HepG2 (cell line): Measurements from ENCODE around the gene COL5A1. TPM values are rescaled to one million over a fixed set of nuclear protein-coding genes. Genes with fewer than 3 reads are reported as not detected.

ENCODE experiments used
- ATAC-seq: fragments of 200-7000 bp; cut with Tn5 transposase; 3 replicates; pipeline ENCODE4 v1.9.1; 2020; ENCODE audit warnings: mild to moderate bottlenecking, moderate library complexity
- BruUV-seq: library from RNA; stranded (reverse); fragments of 400-500 nt; replicated peaks from 2 replicates; lab custom pipeline; 2021; lab: Mats Ljungman, UMichigan
- CTCF ChIA-PET: fragments of 300-600 bp; formaldehyde crosslinking; extraction: SDS; loops from one replicate; lab custom pipeline; 2021; ENCODE audit warnings: low total read pairs, inconsistent platforms, low intra/inter-chr PET ratio; lab: Yijun Ruan, JAX
- POLR2A ChIA-PET: fragments of 350-600 bp; sonication (Branson Sonifier 250); formaldehyde crosslinking; loops from one replicate; lab custom pipeline; 2020; ENCODE audit warnings: antibody characterized with exemption, inconsistent platforms; lab: Yijun Ruan, JAX
- DNase-seq: peaks from one replicate; pipeline ENCODE4 v3.0.0-alpha.2; 2015; ENCODE audit warnings: low spot score
- FAIRE-seq: peaks from 3 replicates; lab custom pipeline; 2011; peaks lifted over from hg19 to GRCh38; lab: Jason Lieb, UNC
- H2AFZ ChIP-seq: one replicate; pipeline ENCODE4 v1.6.1; 2011; ENCODE audit warnings: low read length, inconsistent platforms
- H3K27ac ChIP-seq: fragments of 300-600 bp; 3 replicates; pipeline ENCODE4 v1.8.0; 2011; ENCODE audit warnings: mixed run types, mild to moderate bottlenecking, mixed read lengths, low read length, inconsistent platforms; ENCODE audit not compliant: insufficient read depth; ENCODE audit errors: extremely low read length
- H3K27me3 ChIP-seq, 2 experiments: fragments of 200-600 bp in 1 of 2; 2 replicates in 1 of 2; 3 replicates in 1 of 2; pipeline versions ENCODE4 v1.6.0 to v1.8.0; 2011; ENCODE audit warnings: low read length in 2 of 2, mild to moderate bottlenecking in 2 of 2, moderate library complexity in 2 of 2, inconsistent platforms in 1 of 2; ENCODE audit not compliant: insufficient read depth in 2 of 2, control insufficient read depth in 1 of 2
- H3K36me3 ChIP-seq, 2 experiments: fragments of 200-600 bp in 1 of 2; replicated peaks in 1 of 2; 2 replicates in 1 of 2; 3 replicates in 1 of 2; pipeline versions ENCODE4 v1.5.1 to v1.8.0; 2011; ENCODE audit warnings: low read length in 2 of 2, inconsistent platforms in 1 of 2; ENCODE audit not compliant: insufficient read depth in 2 of 2, control insufficient read depth in 1 of 2
- H3K4me1 ChIP-seq: 2 replicates; pipeline ENCODE4 v1.5.1; 2012; ENCODE audit warnings: low read length, inconsistent platforms; ENCODE audit not compliant: insufficient read depth
- H3K4me2 ChIP-seq: 2 replicates; pipeline ENCODE4 v1.6.0; 2011; ENCODE audit warnings: low read depth, low read length, inconsistent platforms
- H3K4me3 ChIP-seq, 3 experiments: fragments of 200-600 bp in 1 of 3; sonication (generic), shearing (Covaris generic) in 1 of 3; replicated peaks in 1 of 3; 2 replicates each; pipeline ENCODE4 v1.5.1; 2011 to 2016; ENCODE audit warnings: low read length in 3 of 3, inconsistent platforms in 2 of 3, low read depth in 2 of 3, mild to moderate bottlenecking in 2 of 3, control low read depth in 1 of 3, mixed read lengths in 1 of 3; ENCODE audit not compliant: insufficient read depth in 1 of 3
- H3K79me2 ChIP-seq: one replicate; pipeline ENCODE4 v1.6.1; 2011; ENCODE audit warnings: low read length, inconsistent platforms; ENCODE audit not compliant: insufficient read depth
- H3K9ac ChIP-seq: 2 replicates; pipeline ENCODE4 v1.6.0; 2011; ENCODE audit warnings: mild to moderate bottlenecking, low read depth, low read length, inconsistent platforms; ENCODE audit not compliant: insufficient read depth
- H3K9me3 ChIP-seq: 2 replicates; pipeline ENCODE4 v1.5.1; 2012; ENCODE audit warnings: mild to moderate bottlenecking, low read length
- H4K20me1 ChIP-seq: 2 replicates; pipeline ENCODE4 v1.6.0; 2011; ENCODE audit warnings: inconsistent platforms, mild to moderate bottlenecking, low read length, moderate library complexity; ENCODE audit not compliant: insufficient read depth
- ATF7-NPFF ChIP-seq: sonication (generic); formaldehyde crosslinking; IDR thresholded peaks from 2 replicates; pipeline ENCODE4 v1.8.1; 2023; ENCODE audit warnings: mild to moderate bottlenecking, low read depth, missing genetic modification reagents, moderate library complexity
- FOXK2 ChIP-seq: fragments of 450-650 bp; IDR thresholded peaks from 2 replicates; pipeline ENCODE4 v1.6.1; 2016
- HMG20B ChIP-seq: conservative IDR thresholded peaks from 2 replicates; pipeline ENCODE4 v1.6.1; 2016; ENCODE audit warnings: missing genetic modification reagents, missing compliant biosample characterization
- ISL2 ChIP-seq: sonication (generic); formaldehyde crosslinking; IDR thresholded peaks from 2 replicates; pipeline ENCODE4 v1.5.0; 2020; ENCODE audit warnings: missing genetic modification reagents
- MAF1 ChIP-seq: sonication (generic); formaldehyde crosslinking; IDR thresholded peaks from 2 replicates; pipeline ENCODE4 v1.5.0; 2020; ENCODE audit warnings: missing genetic modification reagents, borderline replicate concordance
- NRL ChIP-seq: sonication (generic); formaldehyde crosslinking; IDR thresholded peaks from 2 replicates; pipeline ENCODE4 v1.5.0; 2020; ENCODE audit warnings: missing genetic modification reagents, mild to moderate bottlenecking, moderate library complexity, borderline replicate concordance
- ONECUT2 ChIP-seq: sonication (generic); formaldehyde crosslinking; IDR thresholded peaks from 2 replicates; pipeline ENCODE4 v1.4.0; 2020; ENCODE audit warnings: missing genetic modification reagents
- PAF1 ChIP-seq: IDR thresholded peaks from 2 replicates; pipeline ENCODE4 v1.6.1; 2016; ENCODE audit warnings: missing genetic modification reagents, missing compliant biosample characterization
- RFXANK ChIP-seq: IDR thresholded peaks from 2 replicates; pipeline ENCODE4 v1.6.1; 2016
- SIX4 ChIP-seq: sonication (generic); formaldehyde crosslinking; IDR thresholded peaks from 2 replicates; pipeline ENCODE4 v1.4.0; 2020; ENCODE audit warnings: missing genetic modification reagents
- ZMYM2 ChIP-seq: sonication (generic); formaldehyde crosslinking; IDR thresholded peaks from 2 replicates; pipeline ENCODE4 v1.8.0; 2022; ENCODE audit warnings: mild to moderate bottlenecking, missing genetic modification reagents
- ZNF136 ChIP-seq: sonication (generic); formaldehyde crosslinking; IDR thresholded peaks from 2 replicates; pipeline ENCODE4 v1.8.1; 2022; ENCODE audit warnings: low read depth, mild to moderate bottlenecking, moderate library complexity, missing genetic modification reagents
- ZNF296 ChIP-seq: sonication (generic); formaldehyde crosslinking; conservative IDR thresholded peaks from 2 replicates; pipeline ENCODE4 v1.5.0; 2020; ENCODE audit warnings: mild to moderate bottlenecking, missing genetic modification reagents
- ZNF547 ChIP-seq: sonication (generic); formaldehyde crosslinking; IDR thresholded peaks from 2 replicates; pipeline ENCODE4 v1.5.1; 2020; ENCODE audit warnings: mild to moderate bottlenecking, missing genetic modification reagents
- WGBS: methylation state at CpG from one replicate; pipeline ENCODE4 v1.1.6; 2017; ENCODE audit warnings: low lambda C conversion rate; 5-methylcytosine and 5-hydroxymethylcytosine counted together
- in situ Hi-C: cut with HindIII; loops from 2 replicates; pipeline ENCODE4 v1.10.0; 2017; ENCODE audit warnings: low pct_unique_long_range_greater_than_20kb; ENCODE audit not compliant: extremely low pct_ligation_motif_present
- intact Hi-C: fragments of 100-400 bp; cut with micrococcal nuclease; formaldehyde crosslinking; loops from one replicate; pipeline ENCODE4 v1.10.0; 2022; ENCODE audit not compliant: unreplicated experiment
- polyA plus RNA-seq, 8 experiments: library from polyadenylated mRNA; depleted of rRNA in 3 of 8; stranded (reverse) in 7 of 8; unstranded in 1 of 8; fragments of >200 nt; fragmentation: Illumina TruSeq in 4 of 8; extraction: Trizol in 4 of 8; gene quantifications; 2 replicates each; pipeline versions ENCODE4 v1.2.1 to v1.2.3, GENCODE V29; 2011 to 2016; ENCODE audit warnings: low read depth in 4 of 8, missing spikeins in 1 of 8, mixed read lengths in 1 of 8; ENCODE audit not compliant: insufficient read depth in 1 of 8
- total RNA-seq, 5 experiments: library from RNA; depleted of rRNA; stranded (reverse); fragments of >200 nt; fragmentation: Illumina TruSeq; extraction: Trizol; gene quantifications; 2 replicates each; pipeline ENCODE4 v1.2.3, GENCODE V29; 2016; ENCODE audit warnings: low read depth in 1 of 5
- TF ChIP-seq, protein P1 (sequence below): sonication (generic); formaldehyde crosslinking; IDR thresholded peaks from 2 replicates; pipeline ENCODE4 v1.4.0; 2020; ENCODE audit warnings: low read depth, missing genetic modification reagents
- TF ChIP-seq, protein P2 (sequence below): sonication (generic); formaldehyde crosslinking; IDR thresholded peaks from 2 replicates; pipeline ENCODE4 v1.5.1; 2020; ENCODE audit warnings: mild to moderate bottlenecking, missing genetic modification reagents

The COL5A1 gene
- total and polyA plus RNA-seq, 2 of the 13 experiments (the other 11 are each of a cell fraction or from before 2014, with no cell fraction given): not detected

DNA sequence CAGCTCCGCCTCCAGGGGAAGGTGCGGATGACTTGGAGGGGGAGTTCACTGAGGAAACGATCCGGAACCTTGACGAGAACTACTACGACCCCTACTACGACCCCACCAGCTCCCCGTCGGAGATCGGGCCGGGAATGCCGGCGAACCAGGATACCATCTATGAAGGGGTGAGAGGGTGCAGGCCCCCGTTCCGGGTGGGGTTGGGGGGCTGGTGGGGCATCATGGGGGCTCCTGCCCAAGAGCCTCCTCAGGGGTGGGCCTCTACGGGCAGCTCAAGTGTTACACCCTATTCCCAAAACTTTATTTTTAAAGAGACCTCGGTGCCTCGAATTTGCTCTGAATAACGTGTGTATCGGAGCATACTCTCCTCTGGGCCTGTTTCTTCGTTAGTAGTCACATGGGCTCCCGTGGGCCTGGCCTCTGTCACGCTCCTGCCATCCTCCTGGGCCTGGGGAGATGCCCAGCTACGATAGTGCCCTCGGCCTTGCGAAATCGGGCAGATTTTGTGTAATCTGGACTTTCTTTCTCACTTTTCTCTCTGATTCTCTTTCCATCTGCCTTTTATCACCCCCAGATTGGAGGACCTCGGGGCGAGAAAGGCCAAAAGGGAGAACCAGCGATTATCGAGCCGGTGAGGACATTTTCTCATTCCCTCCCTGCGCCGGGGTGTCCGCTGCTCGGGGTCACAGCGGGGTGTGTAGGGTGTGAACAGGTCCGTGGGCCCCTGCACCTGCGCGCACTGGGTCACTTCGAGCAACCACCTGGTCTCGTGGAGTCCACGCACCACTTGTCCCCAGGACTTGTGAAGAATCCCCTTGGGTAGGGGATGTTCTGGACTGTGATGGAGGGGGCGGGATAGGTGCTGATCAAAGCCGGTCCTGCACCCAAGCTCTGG lies 90.1 kb downstream of the COL5A1 start:
- Histone ChIP-seq H3K4me2 (no peak overlapping the region), H3K79me2 (no peaks in the 10 kb centered on the region), H3K9me3 (no peaks in the 10 kb centered on the region), H3K4me1 (0 out of 2 replicates have a peak, but pooled peaks cover 7% of the 10 kb centered on the region), H3K4me3 (no peak overlapping the region), H3K9ac (no peak overlapping the region), H3K27ac (no peak overlapping the region), H4K20me1 (no peaks in the 10 kb centered on the region), H2AFZ (no peak overlapping the region), H3K27me3 (peaks cover 0 to 9% of the 10 kb centered on the region in 2 experiments; a peak in 1 of 5 replicates), H3K36me3 (no peaks in the 10 kb centered on the region)
- no peak for ATAC-seq
- ChIA-PET CTCF (no interaction called here), POLR2A (no interaction called here)
- in situ Hi-C loops: loop anchor here (10.0 kb wide), 1 partner anchor 277 kb away; no protein-coding TSS in a partner anchor
- FAIRE-seq: no peak
- WGBS: 59% methylated on average over 37 of the region's 45 CpGs
- BruUV-seq: no TSS peak
- no peak for DNase-seq
- TF ChIP-seq ZNF296 (no peak), RFXANK (CRISPR knock-in tag) (no peak), NRL (no peak), ZNF136 (CRISPR knock-in tag) (no peak), PAF1 (CRISPR knock-in tag) (no peak), ZNF547 (CRISPR knock-in tag) (no peak), FOXK2 (no peak), HMG20B (CRISPR knock-in tag) (no peak), ZMYM2 (CRISPR knock-in tag) (no peak), ONECUT2 (CRISPR knock-in tag) (no peak), ATF7-NPFF (CRISPR knock-in tag) (no peak), SIX4 (CRISPR knock-in tag) (no peak), MAF1 (CRISPR knock-in tag) (no peak), ISL2 (CRISPR knock-in tag) (no peak)
- TF ChIP-seq, protein P1, sequence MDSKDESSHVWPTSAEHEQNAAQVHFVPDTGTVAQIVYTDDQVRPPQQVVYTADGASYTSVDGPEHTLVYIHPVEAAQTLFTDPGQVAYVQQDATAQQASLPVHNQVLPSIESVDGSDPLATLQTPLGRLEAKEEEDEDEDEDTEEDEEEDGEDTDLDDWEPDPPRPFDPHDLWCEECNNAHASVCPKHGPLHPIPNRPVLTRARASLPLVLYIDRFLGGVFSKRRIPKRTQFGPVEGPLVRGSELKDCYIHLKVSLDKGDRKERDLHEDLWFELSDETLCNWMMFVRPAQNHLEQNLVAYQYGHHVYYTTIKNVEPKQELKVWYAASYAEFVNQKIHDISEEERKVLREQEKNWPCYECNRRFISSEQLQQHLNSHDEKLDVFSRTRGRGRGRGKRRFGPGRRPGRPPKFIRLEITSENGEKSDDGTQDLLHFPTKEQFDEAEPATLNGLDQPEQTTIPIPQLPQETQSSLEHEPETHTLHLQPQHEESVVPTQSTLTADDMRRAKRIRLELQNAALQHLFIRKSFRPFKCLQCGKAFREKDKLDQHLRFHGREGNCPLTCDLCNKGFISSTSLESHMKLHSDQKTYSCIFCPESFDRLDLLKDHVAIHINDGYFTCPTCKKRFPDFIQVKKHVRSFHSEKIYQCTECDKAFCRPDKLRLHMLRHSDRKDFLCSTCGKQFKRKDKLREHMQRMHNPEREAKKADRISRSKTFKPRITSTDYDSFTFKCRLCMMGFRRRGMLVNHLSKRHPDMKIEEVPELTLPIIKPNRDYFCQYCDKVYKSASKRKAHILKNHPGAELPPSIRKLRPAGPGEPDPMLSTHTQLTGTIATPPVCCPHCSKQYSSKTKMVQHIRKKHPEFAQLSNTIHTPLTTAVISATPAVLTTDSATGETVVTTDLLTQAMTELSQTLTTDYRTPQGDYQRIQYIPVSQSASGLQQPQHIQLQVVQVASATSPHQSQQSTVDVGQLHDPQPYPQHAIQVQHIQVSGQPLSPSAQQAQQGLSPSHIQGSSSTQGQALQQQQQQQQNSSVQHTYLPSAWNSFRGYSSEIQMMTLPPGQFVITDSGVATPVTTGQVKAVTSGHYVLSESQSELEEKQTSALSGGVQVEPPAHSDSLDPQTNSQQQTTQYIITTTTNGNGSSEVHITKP (CRISPR knock-in tag): no peak
- TF ChIP-seq, protein P2, sequence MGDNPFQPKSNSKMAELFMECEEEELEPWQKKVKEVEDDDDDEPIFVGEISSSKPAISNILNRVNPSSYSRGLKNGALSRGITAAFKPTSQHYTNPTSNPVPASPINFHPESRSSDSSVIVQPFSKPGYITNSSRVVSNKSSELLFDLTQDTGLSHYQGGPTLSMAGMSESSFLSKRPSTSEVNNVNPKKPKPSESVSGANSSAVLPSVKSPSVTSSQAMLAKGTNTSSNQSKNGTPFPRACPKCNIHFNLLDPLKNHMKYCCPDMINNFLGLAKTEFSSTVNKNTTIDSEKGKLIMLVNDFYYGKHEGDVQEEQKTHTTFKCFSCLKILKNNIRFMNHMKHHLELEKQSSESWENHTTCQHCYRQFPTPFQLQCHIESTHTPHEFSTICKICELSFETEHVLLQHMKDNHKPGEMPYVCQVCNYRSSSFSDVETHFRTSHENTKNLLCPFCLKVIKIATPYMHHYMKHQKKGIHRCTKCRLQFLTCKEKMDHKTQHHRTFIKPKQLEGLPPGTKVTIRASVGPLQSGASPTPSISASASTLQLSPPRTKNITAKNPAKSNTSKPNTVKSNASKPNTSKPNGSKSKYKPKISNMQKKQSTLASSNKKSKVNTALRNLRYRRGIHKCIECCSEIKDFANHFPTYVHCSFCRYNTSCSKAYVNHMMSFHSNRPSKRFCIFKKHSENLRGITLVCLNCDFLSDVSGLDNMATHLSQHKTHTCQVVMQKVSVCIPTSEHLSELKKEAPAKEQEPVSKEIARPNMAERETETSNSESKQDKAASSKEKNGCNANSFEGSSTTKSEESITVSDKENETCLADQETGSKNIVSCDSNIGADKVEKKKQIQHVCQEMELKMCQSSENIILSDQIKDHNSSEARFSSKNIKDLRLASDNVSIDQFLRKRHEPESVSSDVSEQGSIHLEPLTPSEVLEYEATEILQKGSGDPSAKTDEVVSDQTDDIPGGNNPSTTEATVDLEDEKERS: no peak
- intact Hi-C loops: no loop called here
